Gastrocnemius medialis (tissue), 4 donors: Measurements from ENCODE around the gene DEPDC4.

ENCODE experiments used
- POLR2A ChIP-seq, 2 donors: fragments of 450-650 bp; IDR thresholded peaks; one replicate each; pipeline ENCODE4 v1.6.1; 2017; ENCODE audit warnings: antibody characterized with exemption in 2 of 2, mild to moderate bottlenecking in 2 of 2, moderate library complexity in 2 of 2
- TF ChIP-seq, protein P1 (sequence below), 5 experiments: fragments of 450-650 bp in 3 of 5; fragments of 200-600 bp in 2 of 5; sonication (generic) in 2 of 5; IDR thresholded peaks in 4 of 5; conservative IDR thresholded peaks in 1 of 5; 1 replicate in 4 of 5; 2 replicates in 1 of 5; pipeline ENCODE4 v1.5.1; 2016 to 2019; ENCODE audit warnings: antibody characterized with exemption in 5 of 5, mild to moderate bottlenecking in 3 of 5, moderate library complexity in 3 of 5

- TF ChIP-seq, protein P1, sequence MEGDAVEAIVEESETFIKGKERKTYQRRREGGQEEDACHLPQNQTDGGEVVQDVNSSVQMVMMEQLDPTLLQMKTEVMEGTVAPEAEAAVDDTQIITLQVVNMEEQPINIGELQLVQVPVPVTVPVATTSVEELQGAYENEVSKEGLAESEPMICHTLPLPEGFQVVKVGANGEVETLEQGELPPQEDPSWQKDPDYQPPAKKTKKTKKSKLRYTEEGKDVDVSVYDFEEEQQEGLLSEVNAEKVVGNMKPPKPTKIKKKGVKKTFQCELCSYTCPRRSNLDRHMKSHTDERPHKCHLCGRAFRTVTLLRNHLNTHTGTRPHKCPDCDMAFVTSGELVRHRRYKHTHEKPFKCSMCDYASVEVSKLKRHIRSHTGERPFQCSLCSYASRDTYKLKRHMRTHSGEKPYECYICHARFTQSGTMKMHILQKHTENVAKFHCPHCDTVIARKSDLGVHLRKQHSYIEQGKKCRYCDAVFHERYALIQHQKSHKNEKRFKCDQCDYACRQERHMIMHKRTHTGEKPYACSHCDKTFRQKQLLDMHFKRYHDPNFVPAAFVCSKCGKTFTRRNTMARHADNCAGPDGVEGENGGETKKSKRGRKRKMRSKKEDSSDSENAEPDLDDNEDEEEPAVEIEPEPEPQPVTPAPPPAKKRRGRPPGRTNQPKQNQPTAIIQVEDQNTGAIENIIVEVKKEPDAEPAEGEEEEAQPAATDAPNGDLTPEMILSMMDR (IDR thresholded peaks at IDR 0.05 in 4 of 5, conservative IDR thresholded peaks at IDR 0.05 in 1 of 5) = no peak
- no peak for TF ChIP-seq POLR2A (IDR thresholded peaks at IDR 0.05)
Measured at GRCh38 chr12:100303831-100304230, 37.0 kb upstream of the DEPDC4 start.
